Ishikawa (cell line): ENCODE results near the gene PRCP.

Experiments
- MAX ChIP-seq: IDR thresholded peaks from 2 replicates; pipeline ENCODE4 v1.6.1; 2012
- TAF1 ChIP-seq: IDR thresholded peaks from 2 replicates; pipeline ENCODE4 v1.6.1; 2012; ENCODE audit warnings: low read depth, mild to moderate bottlenecking

GRCh38 chr11:82903843-82904586 lies 3.8 kb upstream of the PRCP start:
- TF ChIP-seq TAF1 (no peak), MAX (no peak)
